ENCODE results near the gene PHACTR2.

Gene PHACTR2

DNA sequence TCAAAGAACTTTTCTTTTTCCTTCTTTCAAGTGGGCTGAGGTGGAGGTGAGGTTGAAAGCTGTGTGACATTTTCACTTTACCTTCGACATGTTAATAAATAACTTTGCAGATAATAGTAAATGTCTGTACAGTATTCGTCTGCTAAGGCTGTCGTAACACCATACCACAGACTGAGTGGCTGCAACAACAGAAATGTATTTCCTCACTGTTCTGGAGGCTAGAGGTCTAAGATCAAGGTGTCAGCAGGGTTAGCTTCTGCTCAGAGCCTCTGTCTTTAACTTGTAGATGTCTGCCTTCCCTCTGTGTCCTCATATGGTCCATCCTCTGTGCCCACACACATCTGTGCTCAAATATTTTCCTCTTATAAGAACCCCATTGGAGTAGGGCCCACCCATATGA lies 14.9 kb downstream of the PHACTR2 start:
- H2AFZ ChIP-seq (ENCODE audit: low read length), result no peak overlapping the region
- no peak overlapping the region for H3K14ac ChIP-seq (ENCODE audit: low read length)
- H2BK5ac ChIP-seq (ENCODE audit: low read length), result no peak overlapping the region
- no peak overlapping the region for H3K4me3 ChIP-seq (ENCODE audit: low read length in 2 of 2)
- H2BK15ac ChIP-seq (ENCODE audit: low read length), result no peak overlapping the region
- H4K8ac ChIP-seq (ENCODE audit: low read depth, low read length), result no peak overlapping the region
- H3K9me3 ChIP-seq (replicated peaks in 1 of 2; ENCODE audit: control insufficient read depth in 2 of 2, insufficient read depth in 1 of 2, low read depth in 1 of 2, low read length in 2 of 2), result no peaks in the 10 kb centered on the region
- no peak overlapping the region for H3K9ac ChIP-seq (ENCODE audit: low read depth, low read length, poor library complexity)
- no peaks in the 10 kb centered on the region for H3K79me1 ChIP-seq (ENCODE audit: low read depth, low read length)
- no CpG with 5 or more reads among the region's 3 CpGs for WGBS, 2 donors (ENCODE audit: extremely low coverage in 2 of 2, insufficient read length in 2 of 2, insufficient replicate concordance in 1 of 2)
- no peak overlapping the region for H4K91ac ChIP-seq (ENCODE audit: low read depth, low read length, poor library complexity)
- H2AK5ac ChIP-seq (ENCODE audit: low read depth, low read length), result no peak overlapping the region
- H3K4ac ChIP-seq (ENCODE audit: low read length), result no peak overlapping the region
- H2BK12ac ChIP-seq (ENCODE audit: low read length), result no peak overlapping the region
- no peak overlapping the region for H3K18ac ChIP-seq (ENCODE audit: low read length)
- H3K4me2 ChIP-seq (ENCODE audit: insufficient read depth, low read length, poor library complexity, severe bottlenecking), result no peak overlapping the region
- no peak overlapping the region for H3K27ac ChIP-seq (replicated peaks; ENCODE audit: low read length)
- peaks cover 8 to 11% of the 10 kb centered on the region in 2 donors for H3K4me1 ChIP-seq (ENCODE audit: control insufficient read depth in 2 of 2, insufficient read depth in 1 of 2, low read depth in 1 of 2, low read length in 2 of 2)
- no peak overlapping the region for H3K23ac ChIP-seq (ENCODE audit: low read depth, low read length, poor library complexity)
- H3K36me3 ChIP-seq (replicated peaks in 1 of 2; ENCODE audit: control insufficient read depth in 2 of 2, insufficient read depth in 2 of 2, low read length in 2 of 2), result no peaks in the 10 kb centered on the region
- no peak for DNase-seq (ENCODE audit: low spot score)
- H3K27me3 ChIP-seq (ENCODE audit: control insufficient read depth in 3 of 3, insufficient read depth in 3 of 3, low read depth in 1 of 3, low read length in 3 of 3), result no peaks in the 10 kb centered on the region
- no peak overlapping the region for H2BK120ac ChIP-seq (ENCODE audit: low read depth, low read length)

- H2AFZ ChIP-seq (ENCODE audit: low read length), result no peak overlapping the region
- no peaks in the 10 kb centered on the region for H3K79me1 ChIP-seq (ENCODE audit: low read depth, low read length)
- WGBS, 2 donors (ENCODE audit: extremely low coverage in 2 of 2, insufficient read length in 2 of 2, insufficient replicate concordance in 1 of 2), result no CpG with 5 or more reads among the region's 2 CpGs
- H3K23ac ChIP-seq (ENCODE audit: low read depth, low read length, poor library complexity), result no peak overlapping the region
- H3K9me3 ChIP-seq (replicated peaks in 1 of 2; ENCODE audit: control insufficient read depth in 2 of 2, insufficient read depth in 1 of 2, low read depth in 1 of 2, low read length in 2 of 2), result peaks cover 0 to 5% of the 10 kb centered on the region in 2 donors
- H2AK5ac ChIP-seq (ENCODE audit: low read depth, low read length), result no peak overlapping the region
- no peak overlapping the region for H3K4ac ChIP-seq (ENCODE audit: low read length)
- no peak for DNase-seq (ENCODE audit: low spot score)
- no peak overlapping the region for H3K9ac ChIP-seq (ENCODE audit: low read depth, low read length, poor library complexity)
- H3K4me1 ChIP-seq (ENCODE audit: control insufficient read depth in 2 of 2, insufficient read depth in 1 of 2, low read depth in 1 of 2, low read length in 2 of 2), result peaks cover 8 to 11% of the 10 kb centered on the region in 2 donors
- H2BK12ac ChIP-seq (ENCODE audit: low read length), result no peak overlapping the region
- H4K91ac ChIP-seq (ENCODE audit: low read depth, low read length, poor library complexity), result no peak overlapping the region
- no peak overlapping the region for H3K4me3 ChIP-seq (ENCODE audit: low read length in 2 of 2)
- H2BK5ac ChIP-seq (ENCODE audit: low read length), result no peak overlapping the region
- no peak overlapping the region for H2BK15ac ChIP-seq (ENCODE audit: low read length)
- H2BK120ac ChIP-seq (ENCODE audit: low read depth, low read length), result no peak overlapping the region
- no peak overlapping the region for H4K8ac ChIP-seq (ENCODE audit: low read depth, low read length)
- H3K14ac ChIP-seq (ENCODE audit: low read length), result no peak overlapping the region
- no peak overlapping the region for H3K4me2 ChIP-seq (ENCODE audit: insufficient read depth, low read length, poor library complexity, severe bottlenecking)
- no peaks in the 10 kb centered on the region for H3K27me3 ChIP-seq (ENCODE audit: control insufficient read depth in 3 of 3, insufficient read depth in 3 of 3, low read depth in 1 of 3, low read length in 3 of 3)
- H3K27ac ChIP-seq (replicated peaks; ENCODE audit: low read length), result no peak overlapping the region
- no peaks in the 10 kb centered on the region for H3K36me3 ChIP-seq (replicated peaks in 1 of 2; ENCODE audit: control insufficient read depth in 2 of 2, insufficient read depth in 2 of 2, low read length in 2 of 2)
- no peak overlapping the region for H3K18ac ChIP-seq (ENCODE audit: low read length)
These were observed 16.2 kb downstream of the PHACTR2 start for GRCh38 chr6:143694013-143694412.

DNA sequence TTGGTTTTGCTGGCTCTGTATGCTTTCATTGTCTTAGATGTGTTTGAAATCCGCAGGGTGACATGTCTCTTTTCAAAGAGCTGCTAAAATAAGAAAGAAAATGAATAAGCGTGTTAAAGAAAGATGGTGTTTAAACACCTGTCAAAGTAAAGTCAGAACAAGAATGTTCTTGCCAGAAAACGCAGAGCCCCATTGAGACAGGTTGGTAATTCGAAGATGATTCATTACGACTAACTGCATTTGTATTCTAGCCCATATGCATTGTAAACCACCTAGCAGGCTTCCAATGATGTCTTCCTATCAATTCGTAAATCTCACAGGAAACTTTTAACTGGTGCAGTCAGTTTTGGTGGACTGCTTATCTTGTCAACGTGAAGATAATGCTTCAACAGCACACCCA lies 16.8 kb downstream of the PHACTR2 start:
- Histone ChIP-seq H2BK120ac (ENCODE audit: low read depth, low read length) (no peak overlapping the region), H2BK15ac (ENCODE audit: low read length) (no peak overlapping the region), H2AK5ac (ENCODE audit: low read depth, low read length) (no peak overlapping the region), H4K8ac (ENCODE audit: low read depth, low read length) (no peak overlapping the region), H3K4me1 (ENCODE audit: control insufficient read depth in 2 of 2, insufficient read depth in 1 of 2, low read depth in 1 of 2, low read length in 2 of 2) (peaks cover 8 to 11% of the 10 kb centered on the region in 2 donors), H2BK5ac (ENCODE audit: low read length) (no peak overlapping the region), H3K4me3 (ENCODE audit: low read length in 2 of 2) (no peak overlapping the region), H2AFZ (ENCODE audit: low read length) (no peak overlapping the region), H2BK12ac (ENCODE audit: low read length) (no peak overlapping the region), H4K91ac (ENCODE audit: low read depth, low read length, poor library complexity) (no peak overlapping the region), H3K23ac (ENCODE audit: low read depth, low read length, poor library complexity) (no peak overlapping the region), H3K4me2 (ENCODE audit: insufficient read depth, low read length, poor library complexity, severe bottlenecking) (no peak overlapping the region), H3K9ac (ENCODE audit: low read depth, low read length, poor library complexity) (no peak overlapping the region), H3K9me3 (replicated peaks in 1 of 2; ENCODE audit: control insufficient read depth in 2 of 2, insufficient read depth in 1 of 2, low read depth in 1 of 2, low read length in 2 of 2) (peaks cover 0 to 5% of the 10 kb centered on the region in 2 donors), H3K36me3 (replicated peaks in 1 of 2; ENCODE audit: control insufficient read depth in 2 of 2, insufficient read depth in 2 of 2, low read length in 2 of 2) (no peaks in the 10 kb centered on the region), H3K14ac (ENCODE audit: low read length) (no peak overlapping the region), H3K79me1 (ENCODE audit: low read depth, low read length) (no peaks in the 10 kb centered on the region), H3K27me3 (ENCODE audit: control insufficient read depth in 3 of 3, insufficient read depth in 3 of 3, low read depth in 1 of 3, low read length in 3 of 3) (no peaks in the 10 kb centered on the region), H3K4ac (ENCODE audit: low read length) (no peak overlapping the region), H3K18ac (ENCODE audit: low read length) (no peak overlapping the region), H3K27ac (replicated peaks; ENCODE audit: low read length) (no peak overlapping the region)
- WGBS, 2 donors (ENCODE audit: extremely low coverage in 2 of 2, insufficient read length in 2 of 2, insufficient replicate concordance in 1 of 2), result no CpG with 5 or more reads among the region's 7 CpGs
- no peak for DNase-seq (ENCODE audit: low spot score)

DNA sequence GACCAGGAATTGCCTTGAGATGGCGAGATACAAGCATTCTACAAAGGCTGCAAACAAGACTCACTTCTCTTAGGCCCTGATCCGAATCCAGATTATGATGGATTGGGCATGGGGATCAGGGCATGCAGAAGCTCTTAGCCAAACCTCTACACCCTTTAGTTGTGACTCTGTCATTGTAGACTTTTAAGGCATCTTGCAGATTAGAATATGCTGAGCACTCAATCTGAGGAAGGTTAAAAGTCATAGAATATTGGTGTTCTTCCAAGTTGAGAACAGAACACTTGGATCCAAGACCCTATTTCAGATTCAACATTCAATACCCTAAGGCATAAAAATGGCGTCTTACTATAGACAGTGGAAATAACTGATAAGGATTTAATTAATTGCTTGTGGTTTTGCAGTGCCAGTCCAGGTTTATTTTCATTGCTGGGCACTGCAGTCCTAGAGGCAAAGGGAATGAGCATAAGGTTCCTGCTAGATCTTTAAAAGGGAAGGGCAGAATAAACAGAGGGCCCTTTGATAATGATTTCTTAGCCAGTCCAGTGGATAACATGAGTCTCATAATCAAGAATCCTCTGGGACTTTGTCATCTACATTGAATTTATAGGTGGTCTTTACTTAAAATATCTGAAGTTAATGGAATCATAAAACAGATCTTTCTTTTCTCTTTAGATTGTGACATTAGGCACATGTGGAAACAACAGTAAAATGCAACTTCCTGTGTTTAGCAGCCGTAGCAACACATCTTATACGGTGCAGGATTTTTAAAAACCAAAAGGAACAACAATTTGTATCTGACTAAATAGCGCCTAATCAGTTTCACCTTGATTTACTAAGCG lies 17.6 kb downstream of the PHACTR2 start:
- Histone ChIP-seq H3K27ac (replicated peaks; ENCODE audit: low read length) (no peak overlapping the region), H3K14ac (ENCODE audit: low read length) (no peak overlapping the region), H3K18ac (ENCODE audit: low read length) (no peak overlapping the region), H3K4me1 (ENCODE audit: control insufficient read depth in 2 of 2, insufficient read depth in 1 of 2, low read depth in 1 of 2, low read length in 2 of 2) (peaks cover 5 to 11% of the 10 kb centered on the region in 2 donors), H3K4me3 (ENCODE audit: low read length in 2 of 2) (no peak overlapping the region), H2BK5ac (ENCODE audit: low read length) (no peak overlapping the region), H3K9me3 (replicated peaks in 1 of 2; ENCODE audit: control insufficient read depth in 2 of 2, insufficient read depth in 1 of 2, low read depth in 1 of 2, low read length in 2 of 2) (peaks cover 0 to 5% of the 10 kb centered on the region in 2 donors), H2AFZ (ENCODE audit: low read length) (no peak overlapping the region), H3K4me2 (ENCODE audit: insufficient read depth, low read length, poor library complexity, severe bottlenecking) (no peak overlapping the region), H3K79me1 (ENCODE audit: low read depth, low read length) (no peaks in the 10 kb centered on the region), H3K9ac (ENCODE audit: low read depth, low read length, poor library complexity) (no peak overlapping the region), H2BK15ac (ENCODE audit: low read length) (no peak overlapping the region), H2BK120ac (ENCODE audit: low read depth, low read length) (no peak overlapping the region), H4K8ac (ENCODE audit: low read depth, low read length) (no peak overlapping the region), H2BK12ac (ENCODE audit: low read length) (no peak overlapping the region), H3K27me3 (ENCODE audit: control insufficient read depth in 3 of 3, insufficient read depth in 3 of 3, low read depth in 1 of 3, low read length in 3 of 3) (no peaks in the 10 kb centered on the region), H3K23ac (ENCODE audit: low read depth, low read length, poor library complexity) (no peak overlapping the region), H4K91ac (ENCODE audit: low read depth, low read length, poor library complexity) (no peak overlapping the region), H3K4ac (ENCODE audit: low read length) (no peak overlapping the region), H3K36me3 (replicated peaks in 1 of 2; ENCODE audit: control insufficient read depth in 2 of 2, insufficient read depth in 2 of 2, low read length in 2 of 2) (no peaks in the 10 kb centered on the region), H2AK5ac (ENCODE audit: low read depth, low read length) (no peak overlapping the region)
- no CpG with 5 or more reads among the region's 7 CpGs for WGBS, 2 donors (ENCODE audit: extremely low coverage in 2 of 2, insufficient read length in 2 of 2, insufficient replicate concordance in 1 of 2)
- DNase-seq (ENCODE audit: low spot score), result no peak
